ENCODE data around the gene EDEM1. TPM values are rescaled to one million over a fixed set of nuclear protein-coding genes. Genes with fewer than 3 reads are reported as not detected.

EDEM1 gene
- total RNA-seq, 1 donor from 2014 or later: 47.8 TPM

DNA sequence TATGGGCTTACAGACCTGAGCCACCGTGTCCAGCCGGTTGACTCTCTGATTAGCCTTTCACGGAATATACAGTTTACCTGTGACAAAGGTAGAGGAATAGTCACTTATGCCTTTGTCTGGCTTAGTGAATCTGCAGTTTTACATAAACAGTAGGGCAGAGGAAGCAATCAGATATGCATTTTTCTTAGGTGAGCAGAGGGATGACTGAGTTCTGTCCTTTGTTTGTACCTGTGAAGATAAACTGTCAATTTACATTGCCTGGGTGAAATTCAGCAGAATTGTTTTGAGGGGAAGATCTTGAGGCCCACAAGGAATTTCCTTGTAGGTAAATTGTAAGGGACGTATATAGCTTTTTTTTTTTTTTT is 10.8 kb downstream of the EDEM1 start:
- no peak for DNase-seq (ENCODE audit: low spot score)

DNA sequence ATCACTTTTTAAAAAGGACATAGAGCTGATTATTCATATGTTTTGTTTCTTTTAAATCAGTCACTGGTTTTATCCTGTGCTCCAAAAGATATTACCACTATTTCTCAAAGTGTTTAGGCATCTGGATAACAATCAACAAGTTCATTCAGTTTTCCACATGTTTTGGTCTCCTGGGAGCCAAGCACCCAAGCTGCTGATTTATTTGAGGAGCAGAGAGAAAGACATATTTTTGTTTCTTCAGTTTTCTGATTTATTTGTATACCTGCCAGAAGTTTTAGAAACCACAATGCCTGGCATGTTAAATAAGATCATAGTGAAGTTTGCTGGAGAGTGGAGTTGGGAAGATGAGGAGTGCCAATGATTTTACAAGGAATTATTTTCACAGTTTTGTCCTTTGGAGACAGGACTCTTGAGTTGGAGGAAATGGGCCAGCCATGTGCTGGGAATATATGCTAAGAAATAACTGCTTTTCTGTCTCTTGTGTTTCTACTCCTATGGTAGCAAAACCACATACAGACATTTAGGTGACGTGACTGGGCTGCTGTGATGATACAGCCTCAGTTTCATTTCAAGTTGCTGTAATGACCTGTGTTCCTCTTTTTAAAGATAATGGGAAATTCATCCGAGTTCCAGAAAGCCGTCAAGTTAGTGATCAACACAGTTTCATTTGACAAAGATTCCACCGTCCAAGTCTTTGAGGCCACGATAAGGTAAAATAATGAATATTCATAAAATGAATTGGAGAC is 11.7 kb downstream of the EDEM1 start:
- no peak for DNase-seq (ENCODE audit: low spot score)

DNA sequence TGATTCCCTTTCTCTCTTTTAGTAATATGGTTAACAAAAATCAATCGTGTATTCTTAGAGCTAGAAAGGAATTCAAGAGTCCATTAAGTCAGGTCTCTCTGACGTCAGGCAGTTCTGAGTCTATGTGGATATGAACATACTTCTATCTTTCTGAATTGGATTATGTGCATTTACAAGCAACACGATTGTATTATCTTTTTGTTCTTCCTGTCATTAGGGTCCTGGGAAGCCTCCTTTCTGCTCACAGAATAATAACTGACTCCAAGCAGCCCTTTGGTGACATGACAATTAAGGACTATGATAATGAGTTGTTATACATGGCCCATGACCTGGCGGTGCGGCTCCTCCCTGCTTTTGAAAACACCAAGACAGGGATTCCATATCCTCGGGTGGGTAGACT is 14.0 kb downstream of the EDEM1 start:
- DNase-seq (ENCODE audit: low spot score): no peak

DNA sequence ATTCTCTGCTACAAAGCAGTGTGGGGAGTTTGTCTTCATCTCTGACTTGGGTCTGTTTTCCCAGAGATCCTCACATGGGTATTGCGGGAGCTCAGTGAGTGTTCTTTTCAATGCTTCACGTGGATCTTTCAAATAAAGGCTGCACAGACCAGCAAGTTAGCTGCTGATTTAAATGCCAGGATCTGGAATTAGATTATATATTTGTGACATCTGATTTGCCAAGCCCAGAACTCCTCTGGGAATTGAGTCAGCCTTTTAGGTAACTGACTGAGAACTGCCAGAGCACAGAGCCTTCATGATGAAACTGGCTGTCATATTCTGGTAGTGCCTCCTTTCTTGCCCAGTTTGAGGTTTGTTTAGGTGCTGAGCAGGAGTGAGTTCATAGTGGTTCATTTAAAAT is 14.7 kb downstream of the EDEM1 start:
- no peak for DNase-seq (ENCODE audit: low spot score)

DNA sequence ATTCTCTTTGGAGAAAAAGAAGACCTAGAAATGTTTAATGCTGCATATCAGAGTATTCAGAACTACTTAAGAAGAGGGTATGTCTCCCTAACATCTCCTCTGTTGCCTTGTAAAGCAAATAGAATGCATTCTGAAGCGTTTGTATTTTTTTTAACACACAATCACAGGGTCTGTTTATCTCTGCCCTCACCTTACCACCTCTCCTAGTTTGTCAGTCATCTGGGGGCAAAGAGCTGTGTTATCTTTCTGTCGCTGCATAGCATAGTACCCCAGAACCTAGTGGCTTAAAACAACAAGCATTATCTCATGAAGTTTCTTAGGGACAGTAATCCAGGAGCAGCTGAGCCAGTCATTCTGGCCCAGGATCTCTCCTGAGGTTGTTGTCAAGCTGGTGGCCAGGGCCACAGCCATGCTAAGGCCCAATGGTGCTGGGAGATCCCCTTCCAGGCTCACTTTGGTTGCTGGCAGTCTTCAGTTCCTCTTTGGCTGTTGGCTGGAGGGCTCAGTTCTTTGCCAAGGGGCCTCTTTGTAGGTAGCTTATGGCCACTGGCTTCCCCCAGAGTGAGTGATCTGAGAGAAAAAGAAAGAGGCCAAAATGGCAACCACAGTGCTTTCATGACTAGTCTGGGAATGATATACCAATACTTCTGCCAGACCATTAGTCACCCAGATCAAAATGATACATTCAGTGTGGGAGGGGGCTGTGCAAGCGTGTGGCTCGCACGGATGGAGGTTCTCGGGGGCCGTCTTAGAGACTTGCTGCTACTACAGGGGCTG is 17.8 kb downstream of the EDEM1 start:
- no peak for DNase-seq (ENCODE audit: low spot score)

DNA sequence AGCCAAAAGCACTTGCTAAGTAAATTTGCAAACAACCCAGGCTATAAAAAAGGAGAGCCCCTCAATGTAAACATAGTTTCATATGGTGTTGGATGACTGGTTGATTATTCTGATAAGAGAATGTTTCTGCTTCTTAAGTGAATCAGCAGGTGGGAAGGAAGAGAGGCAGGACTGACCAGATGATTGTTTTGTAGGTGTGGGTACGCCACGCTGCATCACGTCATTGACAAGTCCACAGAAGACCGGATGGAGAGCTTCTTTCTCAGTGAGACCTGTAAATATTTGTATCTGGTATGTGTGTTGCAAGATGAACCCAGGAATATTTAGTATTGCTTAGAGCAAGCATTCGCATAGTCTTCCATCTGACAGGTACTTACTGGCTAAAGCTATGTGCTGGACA is 23.4 kb downstream of the EDEM1 start:
- DNase-seq (ENCODE audit: low spot score): no peak

DNA sequence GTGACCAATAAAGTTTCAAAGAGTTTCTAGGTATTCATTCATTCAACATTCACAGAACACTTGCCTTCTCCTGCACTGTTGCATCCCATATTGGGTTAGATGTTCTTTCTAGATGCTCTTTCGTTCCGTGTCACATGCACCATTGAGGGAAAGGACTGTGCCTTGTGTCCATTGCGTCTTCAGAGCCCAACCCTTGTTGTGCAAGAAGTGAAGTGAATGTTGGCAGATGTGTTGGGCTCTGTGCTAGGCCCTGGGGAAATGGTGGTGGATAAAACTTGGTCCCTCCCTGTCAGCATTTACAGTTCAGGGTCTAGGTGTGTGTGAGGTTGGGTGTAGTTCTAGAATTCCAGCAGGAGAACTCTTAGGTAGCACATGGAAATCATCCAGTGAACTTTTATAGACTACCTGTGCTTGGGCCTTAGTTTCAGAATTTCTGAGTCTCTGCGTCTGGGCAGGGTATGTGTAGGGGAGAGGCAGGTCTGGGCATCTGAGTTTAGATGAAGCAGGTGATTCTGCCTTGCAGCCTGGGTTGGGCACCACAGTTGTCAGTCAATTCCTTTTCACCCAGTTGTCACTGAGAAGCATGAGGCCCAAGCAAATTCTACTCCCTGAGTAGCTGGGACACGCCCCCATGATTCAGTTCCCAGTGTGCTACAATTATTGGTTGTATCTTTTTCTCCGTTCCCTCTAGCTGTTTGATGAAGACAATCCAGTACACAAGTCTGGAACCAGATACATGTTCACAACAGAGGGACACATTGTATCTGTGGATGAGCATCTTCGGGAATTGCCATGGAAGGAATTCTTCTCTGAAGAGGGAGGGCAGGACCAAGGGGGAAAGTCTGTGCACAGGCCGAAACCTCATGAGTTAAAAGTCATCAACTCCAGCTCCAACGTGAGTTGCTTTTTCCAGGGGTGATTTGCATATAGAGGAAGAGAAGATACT is 25.4 kb downstream of the EDEM1 start:
- no peak for DNase-seq (ENCODE audit: low spot score)

DNA sequence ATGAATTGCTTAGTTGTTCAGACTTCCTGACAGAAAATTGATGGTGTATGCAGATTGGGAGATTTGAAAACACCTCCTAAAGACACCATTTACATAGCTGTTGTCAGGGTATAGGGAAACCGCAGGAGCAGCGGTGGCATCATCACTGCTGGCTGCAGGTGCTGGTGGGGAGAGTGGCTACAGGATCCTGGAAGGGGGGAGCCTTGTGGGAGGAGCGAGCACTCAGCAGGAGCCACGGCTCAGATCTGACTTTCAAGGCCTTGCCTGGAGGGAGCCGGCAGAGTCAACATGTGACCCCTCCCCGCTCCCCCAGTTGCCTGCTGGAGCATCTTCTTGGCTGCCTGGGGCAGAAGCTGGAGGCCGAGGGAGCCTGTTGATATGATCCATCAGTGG is 26.1 kb downstream of the EDEM1 start:
- DNase-seq (ENCODE audit: low spot score): no peak

DNA sequence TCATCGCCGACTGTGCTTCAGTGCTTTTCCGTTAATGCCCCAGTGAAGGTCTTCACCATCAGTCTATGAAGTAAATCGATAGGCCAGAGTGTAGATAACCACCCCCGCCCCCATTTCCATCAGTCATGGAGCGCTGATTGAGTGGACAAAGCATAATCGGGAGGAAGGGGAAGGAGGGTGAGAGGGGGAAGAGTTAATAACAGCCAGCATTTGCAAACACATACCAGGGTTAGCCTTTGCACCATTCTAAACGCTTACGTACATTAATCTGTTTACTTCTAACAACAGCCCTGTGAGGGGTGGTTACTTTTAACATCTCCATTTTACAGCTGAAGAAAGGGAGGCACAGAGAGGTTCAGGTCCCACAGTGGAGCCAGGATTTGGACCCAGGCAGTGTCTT is 26.8 kb downstream of the EDEM1 start:
- DNase-seq (ENCODE audit: low spot score): no peak

DNA sequence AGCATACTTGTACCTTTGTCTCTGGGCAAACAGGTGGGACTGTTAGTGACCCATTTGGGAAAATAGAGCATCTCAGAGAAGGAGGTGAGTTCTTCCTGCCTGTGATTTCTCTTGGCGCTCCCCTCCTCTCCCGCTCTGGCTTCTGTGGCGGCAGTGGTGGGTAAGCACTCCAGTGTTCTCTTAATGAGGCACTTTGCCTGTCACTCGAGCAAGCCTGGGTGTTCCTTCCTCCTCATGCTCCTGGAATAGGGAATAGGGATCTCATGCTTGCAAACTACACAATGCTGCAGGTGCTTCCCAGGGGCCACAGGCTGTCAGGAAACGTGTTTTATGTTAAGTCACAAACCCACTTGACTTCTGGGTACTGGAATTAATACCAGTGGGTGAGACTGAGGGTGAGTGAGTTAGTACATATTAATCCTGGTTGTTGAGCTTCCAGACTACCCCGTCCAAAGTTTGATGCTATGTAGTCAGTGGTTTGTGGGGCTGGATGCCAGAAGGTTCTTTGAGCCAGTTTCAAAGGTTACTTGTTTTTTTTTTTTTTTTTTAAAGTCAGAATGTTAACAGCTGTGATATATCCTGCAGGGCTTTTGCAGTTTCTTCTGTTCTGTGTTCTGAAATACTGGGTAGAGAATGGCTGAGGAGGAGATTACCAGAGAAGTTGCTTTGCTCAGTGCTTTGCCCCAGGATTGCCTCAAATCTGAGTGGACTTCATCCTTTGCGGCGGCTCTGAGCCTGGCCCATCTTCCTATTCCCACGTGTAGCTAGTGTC is 30.5 kb downstream of the EDEM1 start:
- no peak for DNase-seq (ENCODE audit: low spot score)

DNA sequence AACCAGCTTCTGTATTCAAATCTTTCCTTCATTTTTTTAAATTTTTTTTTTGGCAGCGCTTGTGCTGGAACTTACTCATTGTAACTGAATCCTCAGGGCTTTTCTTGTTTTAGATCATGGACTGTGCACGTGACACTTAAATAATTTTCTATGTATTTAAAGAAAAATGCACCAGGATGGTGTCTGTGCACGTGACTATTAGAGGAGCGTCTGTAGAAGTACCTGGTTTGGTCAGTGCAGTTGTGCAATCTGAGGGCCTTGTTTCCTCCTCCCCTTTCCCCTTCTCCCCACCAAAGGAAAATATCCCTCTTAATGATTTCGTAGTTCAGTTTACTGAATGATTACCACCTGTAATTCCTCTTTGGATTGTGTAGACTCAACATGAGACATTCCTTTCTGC is 31.3 kb downstream of the EDEM1 start:
- DNase-seq (ENCODE audit: low spot score): no peak

DNA sequence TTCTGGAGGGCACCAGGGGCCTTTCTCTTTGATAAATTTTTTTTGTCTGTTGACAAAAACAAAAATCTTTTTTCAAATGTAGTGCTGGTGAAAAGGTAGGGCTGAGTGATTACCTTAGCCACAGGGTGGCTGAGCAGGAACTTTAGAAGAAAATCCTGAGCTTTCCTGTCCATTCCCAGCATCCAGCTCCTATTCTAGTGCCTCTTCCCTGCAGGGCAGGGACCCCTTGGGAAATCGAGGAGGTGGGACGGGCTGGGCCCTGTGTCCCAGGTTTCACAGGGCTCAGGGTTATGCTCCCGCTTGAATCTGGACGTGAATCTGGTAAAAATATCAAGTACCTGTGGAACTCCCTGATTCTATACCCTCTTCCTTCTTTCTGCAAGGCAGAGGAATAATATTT is 31.7 kb downstream of the EDEM1 start:
- no peak for DNase-seq (ENCODE audit: low spot score)

DNA sequence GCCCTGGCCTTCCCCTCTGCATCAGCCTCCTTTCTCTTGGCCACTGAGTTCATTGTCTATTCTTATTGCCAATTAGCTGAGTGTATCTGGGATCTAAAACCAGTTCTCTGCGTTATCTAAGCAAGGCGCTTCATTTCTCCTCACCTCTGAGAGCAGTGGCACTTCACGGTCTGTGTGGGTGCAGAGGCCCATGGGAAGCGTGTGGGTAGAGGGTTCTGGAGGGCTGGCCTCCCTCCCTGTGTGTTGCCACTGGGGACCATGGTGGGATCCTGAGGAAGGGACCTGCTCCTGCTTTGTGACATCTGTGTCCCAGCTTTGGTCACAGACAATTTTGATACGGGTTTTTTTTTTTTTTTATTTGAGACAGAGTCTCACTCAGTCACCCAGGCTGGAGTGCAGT is 32.7 kb downstream of the EDEM1 start:
- DNase-seq (ENCODE audit: low spot score): no peak

DNA sequence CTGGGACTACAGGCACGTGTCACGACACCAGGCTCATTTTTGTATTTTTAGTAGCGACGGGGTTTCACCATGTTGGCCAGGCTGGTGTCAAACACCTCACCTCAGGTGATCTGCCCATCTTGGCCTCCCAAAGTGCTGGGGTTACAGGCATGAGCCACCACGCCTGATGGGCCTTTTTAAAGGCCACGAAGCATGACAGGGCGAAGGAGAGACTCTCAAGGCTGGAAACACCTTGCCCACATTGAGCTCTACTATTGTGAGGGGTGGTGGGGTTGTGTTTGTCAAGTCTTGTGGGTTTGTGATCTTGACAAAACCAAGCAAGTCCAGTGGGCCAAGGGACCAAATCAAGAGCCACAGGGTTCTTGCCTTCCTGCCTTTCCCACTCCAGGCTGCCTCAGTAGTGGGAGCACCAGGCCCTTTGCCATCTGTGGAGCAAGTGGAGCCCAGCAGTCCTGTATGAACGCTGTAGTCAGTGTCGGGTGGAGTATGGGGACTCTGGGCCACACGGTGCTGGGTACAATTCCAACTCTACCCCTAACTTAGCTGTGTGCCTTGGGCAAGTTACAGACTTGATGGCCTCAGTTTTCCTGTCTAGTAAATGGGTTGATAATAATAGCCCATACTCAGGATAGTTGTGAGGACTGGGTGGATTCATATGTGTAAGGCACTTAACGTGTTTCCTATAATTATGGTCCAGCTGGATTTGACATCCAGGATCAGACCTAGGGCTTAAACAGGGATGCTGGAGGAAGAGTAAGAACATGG is 33.3 kb downstream of the EDEM1 start:
- DNase-seq (ENCODE audit: low spot score): no peak

DNA sequence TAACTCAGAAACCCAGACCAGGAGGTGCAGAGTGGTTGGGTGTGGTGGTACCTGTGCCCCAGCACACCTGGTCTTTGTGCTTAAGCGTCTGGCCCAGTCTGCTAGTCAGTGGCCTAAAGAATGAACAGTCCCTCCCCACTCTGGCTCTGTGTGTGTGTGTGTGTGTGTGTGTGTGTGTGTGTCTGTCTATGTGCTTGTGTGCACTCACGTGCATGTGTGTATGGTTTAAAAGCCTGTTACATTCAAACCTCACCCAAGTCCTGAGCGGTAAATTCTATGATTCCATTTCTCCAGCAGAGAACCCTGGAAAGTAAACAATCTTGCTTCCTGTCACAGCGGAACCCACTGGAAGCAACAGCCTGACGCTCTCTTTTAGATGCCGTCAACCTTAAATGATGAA is 34.2 kb downstream of the EDEM1 start:
- DNase-seq (ENCODE audit: low spot score): no peak

DNA sequence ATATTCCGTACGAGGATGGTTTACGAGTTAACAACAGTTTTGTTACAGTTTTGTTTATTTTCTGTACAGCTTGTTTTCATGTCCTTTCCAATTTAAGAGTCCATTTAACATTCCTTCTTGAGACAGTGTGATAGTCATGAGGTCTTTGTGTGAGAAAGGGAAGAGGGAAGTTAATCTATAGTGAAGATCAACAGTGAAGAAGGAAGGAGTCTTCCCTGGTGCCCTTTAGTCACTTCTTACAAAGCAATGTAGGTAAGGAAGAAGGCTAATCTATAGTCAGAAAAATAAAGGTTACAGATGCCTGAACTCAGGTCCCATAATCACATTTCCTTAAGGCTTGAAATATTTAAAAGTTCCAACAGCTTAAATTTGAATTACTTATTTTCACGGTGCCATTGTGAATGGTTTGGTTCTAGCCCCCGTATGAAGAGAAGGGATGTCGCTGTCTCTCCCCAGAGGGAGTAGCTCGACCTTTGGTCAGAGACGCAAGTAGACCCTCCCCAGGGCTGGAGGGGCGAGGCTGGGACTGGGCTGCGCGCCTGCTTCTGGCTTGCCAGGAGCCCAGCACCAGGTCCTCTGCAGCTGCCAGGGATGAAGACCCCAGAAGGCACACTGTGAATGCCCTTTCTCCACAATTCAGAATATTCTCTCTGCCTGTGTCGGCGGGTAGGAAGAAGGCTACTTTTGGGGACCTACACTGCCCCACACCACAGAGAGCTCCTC is 34.9 kb downstream of the EDEM1 start:
- DNase-seq (ENCODE audit: low spot score): no peak

DNA sequence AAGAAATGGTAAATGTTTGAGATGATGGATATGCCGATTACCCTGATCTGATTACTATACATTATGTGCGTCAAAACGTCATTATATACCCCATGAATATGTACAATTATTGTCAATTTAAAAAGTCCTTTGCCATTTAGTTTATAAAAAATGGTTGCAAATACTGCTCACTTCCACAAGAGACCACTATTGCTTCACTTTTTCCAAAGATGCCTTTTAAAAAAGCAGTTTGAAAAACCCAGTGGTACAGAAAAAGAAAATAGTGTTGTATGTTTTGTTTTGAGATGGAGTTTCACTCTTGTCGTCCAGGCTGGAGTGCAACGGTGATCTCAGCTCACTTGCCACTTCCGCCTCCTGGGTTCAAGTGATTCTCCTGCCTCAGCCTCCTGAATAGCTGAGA is 39.3 kb downstream of the EDEM1 start:
- DNase-seq (ENCODE audit: low spot score): no peak

DNA sequence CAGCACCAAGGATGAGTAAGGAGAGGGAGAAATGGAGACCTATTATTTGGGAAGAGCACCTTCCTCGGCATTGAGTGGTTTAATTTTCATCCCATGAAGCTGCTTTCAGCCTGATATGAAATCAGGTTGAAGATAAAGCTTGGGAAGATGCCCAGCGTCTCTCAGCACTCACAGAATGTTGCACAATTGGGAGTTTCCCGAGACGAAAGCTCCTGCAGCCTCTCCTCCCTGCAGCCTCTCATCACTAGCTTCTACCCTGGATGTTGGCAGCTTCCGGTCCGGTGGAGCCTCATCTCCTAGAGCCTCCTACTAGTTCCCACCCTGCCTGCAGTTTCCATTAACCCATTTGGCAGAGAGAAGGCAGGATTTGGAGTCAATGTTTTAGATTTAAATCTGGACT is 40.3 kb downstream of the EDEM1 start:
- DNase-seq (ENCODE audit: low spot score): no peak

DNA sequence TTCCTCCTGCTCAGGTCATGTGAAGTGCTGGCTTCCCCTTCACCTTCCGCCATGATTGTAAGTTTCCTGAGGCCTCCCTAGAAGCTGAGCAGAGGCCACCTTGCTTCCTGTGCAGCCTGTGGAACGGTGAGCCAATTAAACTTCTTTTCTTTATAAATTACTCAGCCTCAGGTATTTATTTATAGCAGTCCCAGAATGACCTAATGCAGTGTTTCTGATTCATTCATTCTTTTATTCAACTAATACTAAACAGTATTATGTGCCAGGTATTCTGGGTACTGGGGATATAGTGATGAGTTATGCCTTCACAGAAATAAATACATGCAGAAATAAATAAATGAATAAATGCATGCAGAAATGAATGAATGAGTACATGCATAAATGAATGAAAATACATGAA is 41.9 kb downstream of the EDEM1 start:
- DNase-seq (ENCODE audit: low spot score): no peak

DNA sequence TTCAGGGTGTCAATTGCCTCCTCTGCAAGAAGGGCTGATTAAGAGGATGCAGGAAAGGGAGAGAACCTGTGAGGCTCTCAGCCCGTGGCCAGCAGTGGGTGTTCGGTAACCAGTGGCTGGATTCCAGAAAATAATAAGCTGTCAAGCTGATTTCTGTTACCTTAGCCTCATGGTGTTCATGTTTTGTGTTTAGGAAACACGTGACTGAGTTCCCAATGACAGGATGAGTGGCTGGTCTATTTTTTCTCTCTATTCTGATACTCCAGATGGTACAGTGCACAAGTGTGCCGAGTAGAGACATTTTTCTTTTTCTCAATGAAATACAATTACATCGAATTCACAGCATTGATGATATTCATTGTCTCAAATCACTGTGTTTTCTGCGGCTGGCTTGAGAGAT is 43.6 kb downstream of the EDEM1 start:
- no peak for DNase-seq (ENCODE audit: low spot score)
